K562 treated with DMSO at 1 percent for 4 hours (cell line): Measurements from ENCODE around the gene SUPT20HL2. TPM values are rescaled to one million over a fixed set of nuclear protein-coding genes. Genes with fewer than 3 reads are reported as not detected.

Experiments
- total RNA-seq: library from RNA; unstranded; fragments of 300-600 nt; gene quantifications from 2 replicates; pipeline ENCODE4 v1.2.3, GENCODE V29; 2022; ENCODE audit not compliant: insufficient read depth

SUPT20HL2 gene
- not detected in 2 replicates for total RNA-seq

GRCh38 chrX:24314019-24314635 is at the start of gene SUPT20HL2:
TSS of gene SUPT20HL2 (minus strand) at chrX:24314069. CDS start at chrX:24313315, 754 bp downstream.

GRCh38 chrX:24360272-24360671 is 46.4 kb upstream of the SUPT20HL2 start, which contains the start of gene SUPT20HL1:
TSS of gene SUPT20HL1 (plus strand) at chrX:24360639. CDS start at chrX:24362761, 2,122 bp downstream.

Other genes with a start within 250 kb of the SUPT20HL2 start
- 7.1 and 11.6 TPM in 2 replicates for gene ZFX, start 164.3 kb downstream of the SUPT20HL2 start, total RNA-seq
- not detected in 2 replicates for gene SUPT20HL1, start 46.6 kb upstream of the SUPT20HL2 start, total RNA-seq
- gene PDK3, start 151.2 kb upstream of the SUPT20HL2 start, total RNA-seq, result 0.62 and 0.93 TPM in 2 replicates